T-helper 17 cell (primary cell): ENCODE data around the gene TSHZ1. TPM values are rescaled to one million over a fixed set of nuclear protein-coding genes. Genes with fewer than 3 reads are reported as not detected.

ENCODE experiments used
- ATAC-seq: fragments of 150-1000 bp; cut with Tn5 transposase; 2 replicates; pipeline ENCODE4 v1.10.0; 2021; ENCODE audit warnings: mild to moderate bottlenecking, moderate library complexity
- DNase-seq, 3 donors: peaks; one replicate each; pipeline versions ENCODE4 v3.0.0 to v3.0.0-alpha.2; 2020 to 2021
- H3K9me3 ChIP-seq: one replicate; pipeline ENCODE4 v1.7.0; 2013; ENCODE audit warnings: low read length, mild to moderate bottlenecking; ENCODE audit not compliant: control insufficient read depth, poor library complexity, severe bottlenecking
- H3K27ac Mint-ChIP-seq: one replicate; pipeline ENCODE4 v1.8.0; 2022; ENCODE audit warnings: mild to moderate bottlenecking, moderate library complexity, mixed read lengths
- H3K27me3 Mint-ChIP-seq: one replicate; pipeline ENCODE4 v1.8.0; 2022; ENCODE audit warnings: mixed read lengths
- H3K36me3 Mint-ChIP-seq: one replicate; pipeline ENCODE4 v1.8.0; 2022; ENCODE audit warnings: low read depth, mixed read lengths
- H3K4me1 Mint-ChIP-seq: one replicate; pipeline ENCODE4 v1.8.0; 2022; ENCODE audit warnings: mild to moderate bottlenecking, mixed read lengths
- H3K4me3 Mint-ChIP-seq: one replicate; pipeline ENCODE4 v1.8.0; 2022; ENCODE audit warnings: mild to moderate bottlenecking, moderate library complexity, mixed read lengths
- total RNA-seq, 4 donors: library from RNA in 2 of 4; stranded (reverse) in 2 of 4; gene quantifications; one replicate each; pipeline ENCODE4 v1.2.3 and lab custom pipeline; 2022 to 2026

TSHZ1 gene
- total RNA-seq, 2 donors from 2014 or later, result 17.5 to 17.6 TPM

DNA sequence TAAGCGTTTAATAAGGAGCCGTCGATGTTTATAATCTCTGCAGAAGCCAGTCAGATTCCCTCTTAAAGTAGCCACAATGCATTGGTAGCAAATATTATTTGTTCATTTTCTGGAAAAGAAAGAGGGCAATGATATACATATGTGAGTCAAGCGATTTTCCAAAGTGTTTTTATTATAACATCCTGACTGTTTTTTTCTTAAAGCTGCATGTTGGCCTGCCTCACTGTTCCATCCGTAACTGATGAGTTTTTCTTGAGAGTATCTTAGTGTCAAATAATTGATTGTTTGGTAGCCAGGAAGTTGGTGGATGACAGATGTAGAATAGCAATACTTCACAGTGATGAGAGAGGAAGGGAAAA, 3.7 kb downstream of the TSHZ1 start:
- H3K27ac Mint-ChIP-seq, result peak overlapping the region; percentile 61
- no peak for DNase-seq
- no peaks in the 10 kb centered on the region for H3K9me3 ChIP-seq
- H3K27me3 Mint-ChIP-seq, result no peaks in the 10 kb centered on the region
- no peak for ATAC-seq
- peaks cover 3% of the 10 kb centered on the region for H3K36me3 Mint-ChIP-seq
- no peak overlapping the region for H3K4me3 Mint-ChIP-seq
- peaks cover 52% of the 10 kb centered on the region for H3K4me1 Mint-ChIP-seq

DNA sequence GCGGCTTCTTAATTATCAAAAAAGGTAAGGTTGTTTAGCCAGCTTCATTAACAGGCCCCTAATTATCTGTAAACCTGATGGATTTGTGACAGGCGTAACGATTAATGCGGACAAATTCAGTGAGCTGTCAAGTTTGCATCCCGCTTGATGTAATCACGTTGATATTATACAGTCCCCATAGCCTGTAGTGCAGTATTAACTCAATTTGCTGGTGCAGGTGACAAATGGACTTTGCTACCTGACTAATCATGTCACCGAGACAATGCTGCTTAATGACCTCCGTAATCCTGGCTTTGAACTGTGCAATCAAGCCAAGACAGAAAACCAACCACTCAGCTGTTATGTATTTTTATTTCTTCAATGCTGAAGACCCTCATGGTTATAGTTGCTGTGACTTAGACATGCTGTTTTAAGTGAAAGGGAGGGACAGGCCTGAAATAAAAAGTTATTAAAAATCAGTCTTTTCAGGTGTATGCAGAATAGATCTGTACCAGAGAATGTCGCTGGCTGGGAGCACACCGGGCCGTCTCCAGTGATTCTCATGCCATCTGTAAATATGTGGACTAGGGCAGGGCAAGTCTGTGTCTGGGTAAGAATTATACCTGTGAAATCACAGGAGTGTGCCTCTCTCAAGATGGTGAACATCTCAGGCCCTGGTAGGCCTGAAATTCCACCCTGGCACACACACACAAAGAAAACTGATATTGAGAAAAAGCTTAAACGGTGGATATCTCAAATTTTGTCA, 4.3 kb downstream of the TSHZ1 start:
- no peak for ATAC-seq
- no peak for DNase-seq
- Mint-ChIP-seq H3K27ac (peak overlapping the region; percentile 61), H3K4me3 (peak overlapping the region; percentile 56), H3K36me3 (peaks cover 3% of the 10 kb centered on the region), H3K27me3 (no peaks in the 10 kb centered on the region), H3K4me1 (peaks cover 52% of the 10 kb centered on the region)
- no peaks in the 10 kb centered on the region for H3K9me3 ChIP-seq

DNA sequence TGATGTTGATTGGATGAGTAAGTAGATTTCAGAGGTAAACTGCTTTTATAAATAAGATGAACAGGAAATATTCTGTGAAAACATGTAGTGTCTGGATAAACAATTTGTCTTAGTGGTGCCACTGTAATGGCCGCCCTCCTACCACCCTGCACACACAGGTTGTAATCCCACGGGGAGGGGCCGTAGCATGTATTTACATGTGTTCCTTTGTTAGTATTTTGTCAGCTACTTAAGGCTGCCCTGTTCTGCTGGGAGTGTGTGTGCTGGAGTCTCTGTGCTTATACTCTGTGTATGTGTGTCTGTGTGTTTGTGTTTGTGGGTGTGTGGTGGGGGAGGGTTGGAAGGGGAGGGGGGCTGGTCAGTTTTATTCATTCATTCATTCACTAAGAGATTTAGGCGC, 5.1 kb downstream of the TSHZ1 start:
- DNase-seq (no peak), ATAC-seq (no peak)
- Mint-ChIP-seq H3K27me3 (no peaks in the 10 kb centered on the region), H3K36me3 (peaks cover 2% of the 10 kb centered on the region), H3K4me1 (peaks cover 48% of the 10 kb centered on the region), H3K4me3 (peak overlapping the region; percentile 56), H3K27ac (peak overlapping the region; percentile 94)
- H3K9me3 ChIP-seq, result no peaks in the 10 kb centered on the region

DNA sequence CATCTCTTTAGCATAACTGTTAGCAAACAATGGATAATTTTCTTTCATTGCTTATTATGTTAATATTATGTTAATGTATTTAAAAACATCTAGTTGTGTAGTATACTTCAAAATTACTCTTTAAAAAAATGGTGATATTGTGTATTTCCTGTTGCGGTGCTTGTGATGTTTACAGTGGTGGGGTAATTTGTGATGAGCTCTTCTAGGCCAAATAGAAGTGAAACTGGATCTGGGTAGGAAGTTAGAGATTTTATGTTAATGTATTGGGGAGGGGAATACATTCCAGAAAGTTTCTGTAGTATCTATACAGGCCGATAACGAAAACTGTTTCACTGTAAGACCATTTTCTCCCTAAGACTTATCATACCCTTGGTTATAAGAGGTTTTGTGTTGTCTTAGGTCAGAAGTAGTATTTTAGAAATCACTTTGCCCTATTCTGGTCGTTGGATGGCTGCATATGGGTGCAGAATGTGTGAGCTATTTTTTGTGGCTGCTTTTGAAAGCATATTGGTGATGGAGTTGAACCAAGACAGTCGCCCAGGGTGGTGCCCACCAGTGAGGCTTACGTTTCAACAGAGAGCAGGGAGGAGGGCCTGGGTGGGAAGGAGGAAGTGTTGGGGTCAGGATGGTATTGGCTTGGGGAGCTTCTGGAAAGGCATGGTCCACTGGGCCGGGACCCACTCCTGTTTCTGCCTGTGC, 5.8 kb downstream of the TSHZ1 start:
- Mint-ChIP-seq H3K4me3 (peak overlapping the region; percentile 70), H3K27ac (peak overlapping the region; percentile 94), H3K4me1 (peaks cover 47% of the 10 kb centered on the region), H3K36me3 (no peaks in the 10 kb centered on the region), H3K27me3 (no peaks in the 10 kb centered on the region)
- H3K9me3 ChIP-seq, result no peaks in the 10 kb centered on the region
- DNase-seq (no peak), ATAC-seq (peak; percentile 76)

DNA sequence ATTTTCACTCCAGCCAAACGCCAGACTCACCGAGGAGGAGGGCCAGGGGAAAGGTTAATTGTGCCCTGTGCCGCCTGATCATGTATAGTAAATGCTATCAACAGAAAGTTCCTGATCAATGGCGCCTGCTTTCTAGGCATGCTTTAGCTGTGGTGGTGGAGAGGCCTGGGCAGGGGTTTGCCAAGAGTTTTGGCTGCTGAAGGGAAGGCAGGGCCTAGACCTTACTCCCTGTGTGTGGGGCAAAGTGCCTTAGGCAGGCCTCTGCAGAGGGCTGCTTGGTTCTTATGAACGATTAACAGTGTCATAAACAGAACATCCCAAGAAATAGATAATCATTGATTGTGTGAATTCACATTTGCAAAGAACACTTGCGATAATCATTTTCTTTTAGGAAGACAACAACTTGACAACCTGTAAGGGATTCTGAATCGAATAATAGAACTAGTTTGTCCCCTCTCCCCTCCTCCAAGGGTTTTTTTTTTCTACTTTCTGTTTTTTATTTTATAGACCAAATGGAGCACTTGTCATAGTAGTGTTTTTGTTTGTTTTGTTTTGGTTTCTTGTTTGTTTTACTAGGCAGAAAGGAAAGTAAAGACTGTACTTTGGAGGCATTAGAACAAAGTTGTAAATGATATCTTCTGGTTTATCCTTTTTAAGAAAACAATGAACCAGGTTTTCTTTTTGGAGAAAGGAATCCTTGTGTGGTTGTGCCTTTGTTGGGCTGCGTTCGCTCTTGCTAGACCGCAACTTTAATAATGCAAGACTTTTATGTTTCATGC, 6.5 kb downstream of the TSHZ1 start:
- ATAC-seq (no peak), DNase-seq (no peak)
- no peaks in the 10 kb centered on the region for H3K9me3 ChIP-seq
- Mint-ChIP-seq H3K36me3 (no peaks in the 10 kb centered on the region), H3K27ac (peak overlapping the region; percentile 94), H3K4me3 (peak overlapping the region; percentile 70), H3K27me3 (no peaks in the 10 kb centered on the region), H3K4me1 (peaks cover 50% of the 10 kb centered on the region)

DNA sequence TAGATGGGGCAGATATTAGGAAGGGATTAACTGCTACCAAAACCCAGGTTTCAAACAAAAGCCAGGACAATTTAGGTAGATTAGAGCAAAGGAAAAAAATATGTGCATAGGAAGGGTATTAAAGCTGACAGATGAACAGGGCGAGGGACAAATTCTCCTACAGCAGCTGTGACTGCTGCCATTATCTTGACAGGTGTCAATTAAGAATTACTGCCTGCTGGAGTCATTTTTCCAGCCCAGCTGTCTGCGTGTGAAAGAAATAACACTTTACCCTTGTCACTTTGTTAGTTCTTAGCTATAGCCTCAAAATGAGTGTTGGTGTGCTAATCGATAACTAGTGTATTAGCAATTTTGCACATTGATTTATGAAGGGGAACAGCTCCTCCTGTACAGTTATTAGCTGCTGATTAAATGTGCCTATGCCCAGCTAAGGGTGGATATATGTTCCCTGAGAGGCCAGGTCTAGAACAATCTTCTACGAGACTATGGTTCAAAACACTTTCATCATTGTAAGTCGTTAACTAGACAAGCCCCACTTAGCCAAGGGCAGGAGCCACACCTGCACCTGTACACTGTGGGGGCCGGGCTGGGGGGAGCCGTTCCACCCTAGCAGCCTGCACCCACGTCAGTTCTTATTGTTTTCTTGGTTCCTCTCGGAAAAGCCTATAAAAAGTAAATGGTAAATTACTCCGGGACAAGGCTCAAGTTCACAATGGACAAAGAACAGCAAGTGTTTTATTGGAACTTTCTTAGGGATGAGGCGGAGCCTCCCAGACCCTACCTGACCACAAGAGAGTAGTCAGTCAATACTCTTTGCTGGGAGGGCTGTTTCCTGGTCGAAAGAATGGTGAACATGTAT, 7.7 kb downstream of the TSHZ1 start:
- H3K36me3 Mint-ChIP-seq, result no peaks in the 10 kb centered on the region
- H3K9me3 ChIP-seq, result no peaks in the 10 kb centered on the region
- DNase-seq (no peak), ATAC-seq (no peak)
- peak overlapping the region; percentile 94 for H3K27ac Mint-ChIP-seq
- peaks cover 43% of the 10 kb centered on the region for H3K4me1 Mint-ChIP-seq
- H3K27me3 Mint-ChIP-seq, result no peaks in the 10 kb centered on the region
- no peak overlapping the region for H3K4me3 Mint-ChIP-seq

DNA sequence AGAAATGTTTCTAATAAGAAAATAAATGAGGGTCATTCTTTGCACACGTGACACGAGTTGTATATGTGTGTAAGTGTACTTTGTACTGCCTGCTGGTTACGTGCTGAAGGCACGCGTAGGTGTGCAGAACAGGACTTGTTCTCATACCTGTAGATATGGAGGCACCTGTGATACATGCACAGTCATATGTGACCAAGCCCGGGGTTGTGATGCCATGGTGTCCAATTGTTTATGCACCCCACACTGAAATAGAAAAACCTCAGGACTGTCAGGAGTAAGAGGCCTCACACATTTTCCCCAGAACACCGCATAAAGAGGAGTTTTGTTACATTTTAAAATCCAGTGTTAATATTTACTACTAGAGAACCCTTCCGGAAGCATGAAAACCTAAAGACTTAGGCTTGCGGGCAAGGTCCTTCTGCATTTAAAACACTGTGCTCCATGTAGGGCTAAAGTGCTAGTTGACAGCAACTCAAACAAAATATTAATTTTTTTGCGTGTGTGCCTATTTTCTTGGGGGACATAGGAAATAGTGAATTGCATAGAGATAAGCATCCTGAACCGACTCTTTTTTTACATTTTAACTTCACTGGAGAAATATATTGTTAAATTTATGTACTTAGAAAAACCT, 9.3 kb downstream of the TSHZ1 start:
- H3K27ac Mint-ChIP-seq, result peak overlapping the region; percentile 29
- peaks cover 36% of the 10 kb centered on the region for H3K4me1 Mint-ChIP-seq
- no peaks in the 10 kb centered on the region for H3K9me3 ChIP-seq
- H3K36me3 Mint-ChIP-seq, result no peaks in the 10 kb centered on the region
- H3K27me3 Mint-ChIP-seq, result no peaks in the 10 kb centered on the region
- no peak overlapping the region for H3K4me3 Mint-ChIP-seq
- ATAC-seq (no peak), DNase-seq (no peak)

DNA sequence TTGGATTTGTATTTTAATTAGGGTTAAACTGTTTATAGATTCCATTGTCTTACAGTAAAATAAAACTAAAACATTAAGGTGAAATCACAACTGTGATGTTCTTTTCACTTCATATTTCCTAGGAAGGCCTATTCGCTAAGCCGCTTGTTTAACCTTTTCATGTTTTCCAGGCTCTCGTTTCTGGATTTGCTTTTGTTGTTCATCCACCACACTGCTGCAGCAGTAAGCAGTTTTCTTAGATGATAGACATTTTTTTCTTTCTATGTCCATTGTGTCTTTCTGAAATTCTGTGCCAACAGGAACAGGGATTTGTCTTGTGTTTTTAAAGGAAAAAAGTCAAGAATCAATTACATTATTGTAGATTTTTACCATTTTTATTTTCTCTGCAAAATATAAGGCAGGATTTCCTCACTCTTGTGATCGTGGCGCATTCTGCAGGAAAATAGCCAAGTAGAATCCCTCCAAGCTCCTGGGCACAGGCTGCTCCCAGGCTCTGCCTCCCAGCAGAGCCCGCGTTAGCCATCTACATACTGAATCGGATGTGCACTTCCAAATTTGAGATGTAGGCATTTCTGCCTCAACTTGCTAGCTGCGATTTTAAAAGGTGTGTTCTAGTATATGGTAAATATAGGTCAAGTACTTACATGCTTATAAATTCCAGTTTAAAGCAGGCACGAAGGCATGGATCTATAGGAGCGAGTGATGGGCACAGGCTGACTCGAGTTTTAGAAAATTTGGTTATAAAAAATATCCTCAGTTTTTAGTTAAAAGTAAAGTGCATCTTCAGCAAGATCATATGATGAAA, 10.2 kb downstream of the TSHZ1 start:
- peaks cover 27% of the 10 kb centered on the region for H3K4me1 Mint-ChIP-seq
- no peak overlapping the region for H3K27ac Mint-ChIP-seq
- H3K36me3 Mint-ChIP-seq, result no peaks in the 10 kb centered on the region
- ATAC-seq, result no peak
- no peaks in the 10 kb centered on the region for H3K27me3 Mint-ChIP-seq
- no peaks in the 10 kb centered on the region for H3K9me3 ChIP-seq
- H3K4me3 Mint-ChIP-seq, result no peak overlapping the region
- DNase-seq, result no peak

DNA sequence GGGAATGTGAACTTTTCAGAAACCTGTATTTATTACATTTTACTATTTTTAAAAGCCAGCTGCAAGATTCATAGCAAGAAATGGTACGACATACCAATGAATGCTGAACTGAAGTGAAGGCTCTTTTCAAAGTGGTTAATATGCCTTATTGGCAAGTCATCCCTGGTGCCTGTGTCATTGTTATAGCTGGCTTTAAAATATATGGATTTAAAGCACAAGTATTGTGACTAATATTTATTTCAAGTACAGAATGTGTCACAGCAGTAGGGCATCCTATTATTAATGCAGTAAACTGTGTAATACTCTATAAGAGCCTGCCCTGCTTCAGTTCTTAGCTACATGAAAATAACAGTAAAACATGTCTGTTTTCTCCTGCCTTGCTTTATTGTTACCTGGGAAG, 10.8 kb downstream of the TSHZ1 start:
- DNase-seq (no peak), ATAC-seq (no peak)
- Mint-ChIP-seq H3K36me3 (no peaks in the 10 kb centered on the region), H3K4me3 (no peak overlapping the region), H3K27ac (no peak overlapping the region), H3K4me1 (peaks cover 26% of the 10 kb centered on the region), H3K27me3 (no peaks in the 10 kb centered on the region)
- H3K9me3 ChIP-seq, result no peaks in the 10 kb centered on the region

DNA sequence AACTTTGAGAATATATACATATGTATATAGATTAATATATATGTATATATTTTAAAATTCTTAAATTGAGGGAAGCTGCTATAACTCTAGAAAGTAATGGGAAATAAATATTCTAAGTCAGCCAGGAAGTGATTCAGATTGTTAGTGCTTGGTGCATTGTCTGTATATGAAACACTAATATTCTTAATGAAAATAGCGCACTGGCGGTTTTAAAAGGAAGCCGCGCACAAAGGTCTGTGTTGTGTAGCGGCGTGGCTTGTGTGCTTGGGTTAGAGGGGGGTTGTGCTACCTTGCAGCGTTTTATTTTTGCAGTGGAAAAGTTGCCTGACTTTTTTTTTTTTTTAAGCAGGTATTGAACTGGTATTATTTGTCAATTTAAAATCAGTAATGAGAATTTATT, 11.3 kb downstream of the TSHZ1 start:
- DNase-seq (no peak), ATAC-seq (no peak)
- Mint-ChIP-seq H3K4me1 (peaks cover 21% of the 10 kb centered on the region), H3K4me3 (no peak overlapping the region), H3K27me3 (no peaks in the 10 kb centered on the region), H3K27ac (no peak overlapping the region), H3K36me3 (no peaks in the 10 kb centered on the region)
- no peaks in the 10 kb centered on the region for H3K9me3 ChIP-seq

DNA sequence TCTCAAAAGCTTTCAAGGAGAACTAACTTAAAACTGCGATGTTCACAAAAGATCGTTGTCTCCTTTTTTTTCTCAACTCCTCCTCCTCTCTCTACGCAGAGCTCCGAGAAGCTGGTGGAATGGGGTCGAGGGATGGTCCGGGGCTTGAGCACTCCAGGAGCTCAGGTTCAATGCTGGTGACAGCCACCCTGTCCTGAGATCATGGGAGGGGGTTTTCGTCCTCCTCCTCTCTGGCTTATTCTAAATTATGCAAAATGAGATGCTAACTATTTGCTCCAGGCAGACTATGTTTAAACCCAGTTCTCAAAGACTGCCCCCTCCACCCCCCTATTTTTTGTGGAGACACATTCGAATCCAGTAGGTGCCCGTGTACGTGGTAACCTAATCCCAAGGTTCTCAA, 11.8 kb downstream of the TSHZ1 start:
- no peak overlapping the region for H3K4me3 Mint-ChIP-seq
- H3K4me1 Mint-ChIP-seq, result peaks cover 21% of the 10 kb centered on the region
- no peak for ATAC-seq

More for the DNA sequence above, 11.8 kb downstream of the TSHZ1 start:
- no peak for DNase-seq
- H3K27me3 Mint-ChIP-seq, result no peaks in the 10 kb centered on the region
- H3K27ac Mint-ChIP-seq, result no peak overlapping the region
- H3K9me3 ChIP-seq, result no peaks in the 10 kb centered on the region
- H3K36me3 Mint-ChIP-seq, result no peaks in the 10 kb centered on the region
